ENCODE data around the gene CD99.

- TF ChIP-seq EP300 (IDR thresholded peaks at IDR 0.05; ENCODE audit: borderline replicate concordance in 1 of 2, low read depth in 1 of 2, low read length in 1 of 2) (no peak), FOSL2 (IDR thresholded peaks at IDR 0.05; ENCODE audit: borderline replicate concordance, low read depth) (no peak), CTCF (IDR thresholded peaks at IDR 0.05) (no peak), YY1 (IDR thresholded peaks at IDR 0.05; ENCODE audit: low read depth) (no peak)
Observed at GRCh38 chrX:2788980-2789379, 97.9 kb downstream of the CD99 start.
